Panc1 (cell line): ENCODE measurements around the gene TRIM3. TPM values are rescaled to one million over a fixed set of nuclear protein-coding genes. Genes with fewer than 3 reads are reported as not detected.
A peak's percentile ranks its signal among the peaks of the same experiment; 100 is the strongest.

Experiments
- ATAC-seq: fragments of 200-7000 bp; cut with Tn5 transposase; 2 replicates; pipeline ENCODE4 v1.9.1; 2020; ENCODE audit warnings: mild to moderate bottlenecking, moderate library complexity
- BruUV-seq: library from RNA; stranded (reverse); fragments of 400-500 nt; replicated peaks from 2 replicates; lab custom pipeline; 2021; lab: Mats Ljungman, UMichigan
- CTCF ChIA-PET: fragments of 300-600 bp; sonication (Branson Sonifier 250); formaldehyde crosslinking; loops from one replicate; lab custom pipeline; 2022; ENCODE audit warnings: antibody characterized with exemption; lab: Charles Lee
- POLR2A ChIA-PET: fragments of 300-600 bp; sonication (Branson Sonifier 250); formaldehyde crosslinking; loops from one replicate; lab custom pipeline; 2022; ENCODE audit warnings: antibody characterized with exemption; lab: Charles Lee
- DNase-seq: peaks from one replicate; pipeline ENCODE4 v3.0.0-alpha.2; 2010; ENCODE audit warnings: low read depth, low spot score
- H3K27ac ChIP-seq: 2 replicates; pipeline ENCODE4 v1.5.1; 2011; ENCODE audit warnings: mild to moderate bottlenecking, low read length, inconsistent platforms
- H3K27me3 ChIP-seq: fragments of 200-500 bp; sonication (Bioruptor generic); 2 replicates; pipeline ENCODE4 v1.6.0; 2014; ENCODE audit warnings: low read length, inconsistent platforms; ENCODE audit not compliant: control insufficient read depth, insufficient read depth
- H3K36me3 ChIP-seq: fragments of 200-500 bp; sonication (Bioruptor generic); 2 replicates; pipeline ENCODE4 v1.5.1; 2014; ENCODE audit warnings: inconsistent platforms, mild to moderate bottlenecking, low read length, moderate library complexity; ENCODE audit not compliant: control insufficient read depth, insufficient read depth
- H3K4me1 ChIP-seq: 2 replicates; pipeline ENCODE4 v1.5.1; 2011; ENCODE audit warnings: inconsistent platforms, mild to moderate bottlenecking, low read length, moderate library complexity; ENCODE audit not compliant: control insufficient read depth, insufficient read depth
- H3K4me3 ChIP-seq, 2 experiments: 2 replicates each; pipeline ENCODE4 v1.5.1; 2011 to 2012; ENCODE audit warnings: low read depth in 2 of 2, low read length in 2 of 2, mild to moderate bottlenecking in 2 of 2, inconsistent platforms in 1 of 2, moderate library complexity in 1 of 2
- H3K9me3 ChIP-seq: fragments of 200-500 bp; sonication (Bioruptor generic); 2 replicates; pipeline ENCODE4 v1.5.1; 2014; ENCODE audit warnings: low read depth, mild to moderate bottlenecking, inconsistent platforms, low read length, moderate library complexity; ENCODE audit not compliant: control insufficient read depth, insufficient read depth
- CTCF ChIP-seq: fragments of 450-650 bp; IDR thresholded peaks from 2 replicates; pipeline ENCODE4 v1.5.1; 2017; ENCODE audit warnings: mild to moderate bottlenecking
- POLR2AphosphoS5 ChIP-seq: IDR thresholded peaks from 2 replicates; pipeline ENCODE4 v1.6.1; 2012; ENCODE audit warnings: mild to moderate bottlenecking, low read depth, low read length, moderate library complexity
- REST ChIP-seq, 2 experiments: IDR thresholded peaks; 2 replicates each; pipeline ENCODE4 v1.6.1; 2011 to 2012; ENCODE audit warnings: low read depth in 2 of 2, control low read depth in 1 of 2, low read length in 1 of 2, mild to moderate bottlenecking in 1 of 2, moderate library complexity in 1 of 2; ENCODE audit not compliant: insufficient read depth in 1 of 2
- SIN3A ChIP-seq: IDR thresholded peaks from 2 replicates; pipeline ENCODE4 v1.6.1; 2012; ENCODE audit warnings: low read depth, mild to moderate bottlenecking, low read length, moderate library complexity, borderline replicate concordance; ENCODE audit not compliant: insufficient read depth
- TCF7L2 ChIP-seq: IDR thresholded peaks from 2 replicates; pipeline ENCODE4 v1.6.1; 2011; ENCODE audit warnings: mild to moderate bottlenecking, low read depth, low read length, inconsistent platforms
- in situ Hi-C: cut with HindIII; loops from 2 replicates; pipeline ENCODE4 v1.10.0; 2016; ENCODE audit warnings: low sequenced_read_pairs, low pct_unique_long_range_greater_than_20kb
- intact Hi-C: fragments of 100-400 bp; cut with micrococcal nuclease; formaldehyde crosslinking; loops from one replicate; pipeline ENCODE4 v1.10.0; 2022; ENCODE audit not compliant: unreplicated experiment
- total RNA-seq: library from RNA; stranded (reverse); gene quantifications from one replicate; pipeline ENCODE4 v1.2.1, GENCODE V29; 2021; ENCODE audit not compliant: unreplicated experiment

TRIM3 gene
- total RNA-seq, 1 experiment from 2014 or later = 35.4 TPM

GRCh38 chr11:6457581-6458320 lies 16.0 kb downstream of the TRIM3 start:
- no TSS peak for BruUV-seq
- TF ChIP-seq SIN3A (no peak), POLR2AphosphoS5 (no peak), REST (IDR thresholded peaks at IDR 0.05; ENCODE audit: insufficient read depth in 1 of 2, low read depth in 2 of 2, low read length in 1 of 2) (no peak), TCF7L2 (no peak), CTCF (no peak)
- Histone ChIP-seq H3K4me3 (no peak overlapping the region), H3K36me3 (no peaks in the 10 kb centered on the region; the same call in 1 of the 2 replicates), H3K27ac (no peak overlapping the region), H3K27me3 (no peaks in the 10 kb centered on the region), H3K9me3 (no peaks in the 10 kb centered on the region), H3K4me1 (no peaks in the 10 kb centered on the region)
- ChIA-PET CTCF (interaction anchor here (0.5 to 1.9 kb wide), 2 partner anchors 79 to 120 kb away, joined by 6 to 7 read pairs; no protein-coding TSS in a partner anchor), POLR2A (interaction anchor here (0.6 kb wide), 1 partner anchor 30 kb away, joined by 7 read pairs; no protein-coding TSS in a partner anchor)
- intact Hi-C loops = no loop called here
- DNase-seq = no peak
- in situ Hi-C loops = no loop called here
- ATAC-seq = peak; percentile 12; the same call in 1 of the 2 replicates

GRCh38 chr11:6456361-6457073 lies 17.2 kb downstream of the TRIM3 start:
- no peaks in the 10 kb centered on the region for H3K4me1 ChIP-seq
- no peaks in the 10 kb centered on the region for H3K27me3 ChIP-seq
- no peak for DNase-seq
- no peaks in the 10 kb centered on the region; the same call in 1 of the 2 replicates for H3K36me3 ChIP-seq
- TF ChIP-seq TCF7L2 = no peak
- TF ChIP-seq CTCF = no peak
- TF ChIP-seq REST (IDR thresholded peaks at IDR 0.05; ENCODE audit: insufficient read depth in 1 of 2, low read depth in 2 of 2, low read length in 1 of 2) = no peak
- TF ChIP-seq SIN3A = no peak
- TF ChIP-seq POLR2AphosphoS5 = no peak
- no peak overlapping the region for H3K27ac ChIP-seq
- intact Hi-C loops = no loop called here
- H3K9me3 ChIP-seq = no peaks in the 10 kb centered on the region
- no peak for ATAC-seq
- POLR2A ChIA-PET = no interaction called here
- in situ Hi-C loops = no loop called here
- H3K4me3 ChIP-seq = no peak overlapping the region
- no TSS peak for BruUV-seq
- CTCF ChIA-PET = interaction anchor here (1.9 kb wide), 1 partner anchor 77 kb away, joined by 6 read pairs; no protein-coding TSS in a partner anchor
